MM.1S (cell line): ENCODE measurements around the gene NANP.

Experiments
- DNase-seq: peaks from one replicate; pipeline ENCODE4 v3.0.0-alpha.2; 2015
- H2AFZ ChIP-seq: fragments of 300-600 bp; sonication (generic); 2 replicates; pipeline ENCODE4 v1.6.0; 2016; ENCODE audit warnings: antibody characterized with exemption, low read length
- H3F3A ChIP-seq: fragments of 300-600 bp; sonication (generic); 2 replicates; pipeline ENCODE4 v1.6.1; 2016; ENCODE audit warnings: mild to moderate bottlenecking, antibody characterized with exemption, low read length, moderate library complexity, mixed read lengths; ENCODE audit not compliant: insufficient read depth
- H3K27ac ChIP-seq: fragments of 300-600 bp; sonication (generic); 2 replicates; pipeline ENCODE4 v1.5.1; 2016; ENCODE audit warnings: mild to moderate bottlenecking, low read length
- H3K27me3 ChIP-seq: fragments of 300-600 bp; sonication (generic); replicated peaks from 2 replicates; pipeline ENCODE4 v1.6.0; 2016; ENCODE audit warnings: low read length; ENCODE audit not compliant: insufficient read depth
- H3K36me3 ChIP-seq: fragments of 300-600 bp; sonication (generic); replicated peaks from 2 replicates; pipeline ENCODE4 v1.6.1; 2016; ENCODE audit warnings: mild to moderate bottlenecking, low read length, mixed read lengths; ENCODE audit not compliant: insufficient read depth
- H3K4me1 ChIP-seq: fragments of 300-600 bp; sonication (generic); 2 replicates; pipeline ENCODE4 v1.6.1; 2016; ENCODE audit warnings: low read length, mixed read lengths
- H3K4me2 ChIP-seq: fragments of 300-600 bp; sonication (generic); 2 replicates; pipeline ENCODE4 v1.6.0; 2016; ENCODE audit warnings: low read depth, low read length
- H3K4me3 ChIP-seq: fragments of 300-600 bp; sonication (generic); 2 replicates; pipeline ENCODE4 v1.5.1; 2016; ENCODE audit warnings: low read length, mixed read lengths
- H3K79me2 ChIP-seq: fragments of 300-600 bp; sonication (generic); 2 replicates; pipeline ENCODE4 v1.6.1; 2016; ENCODE audit warnings: mixed run types, low read length, mixed read lengths
- H3K9ac ChIP-seq: fragments of 300-600 bp; sonication (generic); 2 replicates; pipeline ENCODE4 v1.6.1; 2016; ENCODE audit warnings: low read length, mixed read lengths
- H3K9me2 ChIP-seq: fragments of 300-600 bp; sonication (generic); replicated peaks from 2 replicates; pipeline ENCODE4 v1.6.1; 2016; ENCODE audit warnings: mild to moderate bottlenecking, low read length, mixed read lengths; ENCODE audit not compliant: insufficient read depth
- H3K9me3 ChIP-seq: fragments of 300-600 bp; sonication (generic); replicated peaks from 2 replicates; pipeline ENCODE4 v1.6.1; 2016; ENCODE audit warnings: mild to moderate bottlenecking, low read length, mixed read lengths; ENCODE audit not compliant: insufficient read depth
- H4K20me1 ChIP-seq: fragments of 300-600 bp; sonication (generic); 2 replicates; pipeline ENCODE4 v1.6.1; 2016; ENCODE audit warnings: mild to moderate bottlenecking, low read length, moderate library complexity, mixed read lengths; ENCODE audit not compliant: insufficient read depth
- CTCF ChIP-seq: fragments of 300-600 bp; sonication (generic); IDR thresholded peaks from 2 replicates; pipeline ENCODE4 v1.5.1; 2016; ENCODE audit warnings: antibody characterized with exemption, low read length, mixed read lengths
- EZH2 ChIP-seq: fragments of 300-600 bp; sonication (generic); optimal IDR thresholded peaks from 2 replicates; pipeline ENCODE3; 2017; ENCODE audit warnings: low read depth, mild to moderate bottlenecking, antibody characterized with exemption, low read length, mixed read lengths
- EZH2phosphoT487 ChIP-seq: fragments of 300-600 bp; sonication (generic); IDR thresholded peaks from 2 replicates; pipeline ENCODE4 v1.6.1; 2018; ENCODE audit warnings: antibody characterized with exemption, low read length

Gene NANP

GRCh38 chr20:25622049-25622448 lies 1.8 kb downstream of the NANP start:
- TF ChIP-seq EZH2, result no peak
- TF ChIP-seq CTCF, result no peak
- TF ChIP-seq EZH2phosphoT487, result no peak
- Histone ChIP-seq H3K4me1 (peaks cover 10% of the 10 kb centered on the region; the same call in 1 of the 2 replicates), H3K9me3 (no peaks in the 10 kb centered on the region), H3K4me2 (no peak overlapping the region), H3K4me3 (no peak overlapping the region), H3K27ac (no peak overlapping the region), H3K27me3 (no peaks in the 10 kb centered on the region), H3K79me2 (peaks cover 61% of the 10 kb centered on the region), H3F3A (peaks cover 16% of the 10 kb centered on the region), H3K9ac (no peak overlapping the region), H3K9me2 (no peaks in the 10 kb centered on the region), H2AFZ (no peak overlapping the region), H3K36me3 (no peaks in the 10 kb centered on the region), H4K20me1 (no peaks in the 10 kb centered on the region)
- no peak for DNase-seq

DNA sequence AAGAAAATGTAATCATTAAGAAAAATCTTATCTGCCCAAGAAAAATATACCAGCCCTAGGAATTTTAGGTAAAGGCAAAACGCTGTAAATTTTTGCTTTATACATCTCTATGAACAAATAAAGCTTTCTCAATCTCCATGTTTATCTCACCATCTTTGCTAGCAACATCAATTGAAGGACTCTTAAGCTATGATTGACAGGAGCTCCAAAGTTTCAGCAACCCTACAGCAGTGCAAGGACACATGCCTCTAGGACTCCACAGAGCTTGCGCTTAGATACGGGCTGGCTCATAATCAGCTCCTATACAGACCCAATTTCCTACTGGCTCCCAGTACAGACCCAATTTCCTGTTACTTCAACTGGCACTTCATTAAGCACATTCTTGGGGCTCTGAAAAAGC lies 4.3 kb downstream of the NANP start:
- Histone ChIP-seq H3K36me3 (no peaks in the 10 kb centered on the region), H3K4me1 (peaks cover 8% of the 10 kb centered on the region; the same call in 1 of the 2 replicates), H3K27me3 (no peaks in the 10 kb centered on the region), H3K9me3 (no peaks in the 10 kb centered on the region), H3K9ac (no peak overlapping the region), H3F3A (peaks cover 13% of the 10 kb centered on the region), H3K9me2 (no peaks in the 10 kb centered on the region), H3K4me3 (no peak overlapping the region), H2AFZ (no peak overlapping the region), H4K20me1 (no peaks in the 10 kb centered on the region), H3K27ac (no peak overlapping the region), H3K4me2 (no peak overlapping the region), H3K79me2 (peaks cover 55% of the 10 kb centered on the region)
- no peak for DNase-seq
- TF ChIP-seq EZH2 (no peak), CTCF (no peak), EZH2phosphoT487 (no peak)

DNA sequence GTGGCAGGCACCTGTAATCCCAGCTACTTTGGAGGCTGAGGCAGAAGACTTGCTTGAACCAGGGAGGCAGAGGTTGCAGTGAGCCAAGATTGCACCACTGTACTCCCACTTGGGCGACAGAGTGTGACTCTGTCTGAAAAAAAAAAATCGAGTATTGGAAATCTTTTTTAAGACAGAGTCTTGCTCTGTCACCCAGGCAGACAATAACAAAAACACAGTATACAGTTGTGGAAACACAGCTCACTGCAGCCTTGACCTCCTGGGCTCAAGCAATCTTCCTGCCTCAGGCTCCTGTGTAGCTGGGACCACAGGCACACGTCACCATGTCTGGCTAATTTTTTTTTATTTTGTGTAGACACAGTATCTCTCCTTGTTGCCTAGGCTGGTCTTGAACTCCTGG lies 15.0 kb downstream of the NANP start:
- DNase-seq, result no peak
- Histone ChIP-seq H3K27me3 (no peaks in the 10 kb centered on the region), H3K9me2 (no peaks in the 10 kb centered on the region), H3K9ac (no peak overlapping the region), H4K20me1 (no peaks in the 10 kb centered on the region), H3K79me2 (no peaks in the 10 kb centered on the region), H3K9me3 (no peaks in the 10 kb centered on the region), H2AFZ (no peak overlapping the region), H3K4me3 (no peak overlapping the region), H3F3A (no peaks in the 10 kb centered on the region), H3K27ac (no peak overlapping the region), H3K4me1 (no peaks in the 10 kb centered on the region), H3K4me2 (no peak overlapping the region), H3K36me3 (no peaks in the 10 kb centered on the region)
- TF ChIP-seq CTCF (no peak), EZH2phosphoT487 (no peak)
